Panc1 (cell line): ENCODE results near the gene ADCY7.

Source experiments
- CTCF ChIP-seq: fragments of 450-650 bp; IDR thresholded peaks from 2 replicates; pipeline ENCODE4 v1.5.1; 2017; ENCODE audit warnings: mild to moderate bottlenecking
- POLR2AphosphoS5 ChIP-seq: IDR thresholded peaks from 2 replicates; pipeline ENCODE4 v1.6.1; 2012; ENCODE audit warnings: mild to moderate bottlenecking, low read depth, low read length, moderate library complexity
- TF ChIP-seq, protein P1 (sequence below), 2 experiments: IDR thresholded peaks; 2 replicates each; pipeline ENCODE4 v1.6.1; 2011 to 2012; ENCODE audit warnings: low read depth in 2 of 2, control low read depth in 1 of 2, low read length in 1 of 2, mild to moderate bottlenecking in 1 of 2, moderate library complexity in 1 of 2; ENCODE audit not compliant: insufficient read depth in 1 of 2

- TF ChIP-seq, protein P1, sequence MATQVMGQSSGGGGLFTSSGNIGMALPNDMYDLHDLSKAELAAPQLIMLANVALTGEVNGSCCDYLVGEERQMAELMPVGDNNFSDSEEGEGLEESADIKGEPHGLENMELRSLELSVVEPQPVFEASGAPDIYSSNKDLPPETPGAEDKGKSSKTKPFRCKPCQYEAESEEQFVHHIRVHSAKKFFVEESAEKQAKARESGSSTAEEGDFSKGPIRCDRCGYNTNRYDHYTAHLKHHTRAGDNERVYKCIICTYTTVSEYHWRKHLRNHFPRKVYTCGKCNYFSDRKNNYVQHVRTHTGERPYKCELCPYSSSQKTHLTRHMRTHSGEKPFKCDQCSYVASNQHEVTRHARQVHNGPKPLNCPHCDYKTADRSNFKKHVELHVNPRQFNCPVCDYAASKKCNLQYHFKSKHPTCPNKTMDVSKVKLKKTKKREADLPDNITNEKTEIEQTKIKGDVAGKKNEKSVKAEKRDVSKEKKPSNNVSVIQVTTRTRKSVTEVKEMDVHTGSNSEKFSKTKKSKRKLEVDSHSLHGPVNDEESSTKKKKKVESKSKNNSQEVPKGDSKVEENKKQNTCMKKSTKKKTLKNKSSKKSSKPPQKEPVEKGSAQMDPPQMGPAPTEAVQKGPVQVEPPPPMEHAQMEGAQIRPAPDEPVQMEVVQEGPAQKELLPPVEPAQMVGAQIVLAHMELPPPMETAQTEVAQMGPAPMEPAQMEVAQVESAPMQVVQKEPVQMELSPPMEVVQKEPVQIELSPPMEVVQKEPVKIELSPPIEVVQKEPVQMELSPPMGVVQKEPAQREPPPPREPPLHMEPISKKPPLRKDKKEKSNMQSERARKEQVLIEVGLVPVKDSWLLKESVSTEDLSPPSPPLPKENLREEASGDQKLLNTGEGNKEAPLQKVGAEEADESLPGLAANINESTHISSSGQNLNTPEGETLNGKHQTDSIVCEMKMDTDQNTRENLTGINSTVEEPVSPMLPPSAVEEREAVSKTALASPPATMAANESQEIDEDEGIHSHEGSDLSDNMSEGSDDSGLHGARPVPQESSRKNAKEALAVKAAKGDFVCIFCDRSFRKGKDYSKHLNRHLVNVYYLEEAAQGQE (IDR thresholded peaks at IDR 0.05; ENCODE audit: insufficient read depth in 1 of 2, low read depth in 2 of 2, low read length in 1 of 2): no peak
- no peak for TF ChIP-seq CTCF
- TF ChIP-seq POLR2AphosphoS5: no peak
These were observed 42.8 kb downstream of the ADCY7 start for GRCh38 chr16:50309156-50309526.
